GDM1 (cell line): ENCODE measurements around the gene TCHHL1.
A peak's percentile ranks its signal among the peaks of the same experiment; 100 is the strongest.

ENCODE experiments used
- DNase-seq: peaks from one replicate; lab custom pipeline; 2025; lab: John Stamatoyannopoulos, UW

Gene TCHHL1

DNA sequence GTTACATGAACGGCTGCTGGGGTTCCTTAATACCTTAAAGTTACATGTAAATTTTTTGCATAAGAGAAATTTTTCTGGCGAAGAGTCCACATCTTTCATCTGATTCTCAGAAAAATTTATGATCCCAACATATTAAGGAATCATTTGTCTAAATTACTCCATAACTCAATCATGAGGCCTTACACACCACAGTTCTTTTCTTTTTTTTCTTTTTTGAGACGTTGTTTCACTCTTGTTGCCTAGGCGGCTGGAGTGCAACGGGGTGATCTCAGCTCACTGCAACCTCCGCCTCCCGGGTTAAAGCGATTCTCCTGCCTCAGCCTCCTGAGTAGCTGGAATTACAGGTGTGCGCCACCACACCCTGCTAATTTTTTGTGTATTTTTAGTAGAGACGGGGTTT, 50.0 kb downstream of the TCHHL1 start:
- no peak for DNase-seq

DNA sequence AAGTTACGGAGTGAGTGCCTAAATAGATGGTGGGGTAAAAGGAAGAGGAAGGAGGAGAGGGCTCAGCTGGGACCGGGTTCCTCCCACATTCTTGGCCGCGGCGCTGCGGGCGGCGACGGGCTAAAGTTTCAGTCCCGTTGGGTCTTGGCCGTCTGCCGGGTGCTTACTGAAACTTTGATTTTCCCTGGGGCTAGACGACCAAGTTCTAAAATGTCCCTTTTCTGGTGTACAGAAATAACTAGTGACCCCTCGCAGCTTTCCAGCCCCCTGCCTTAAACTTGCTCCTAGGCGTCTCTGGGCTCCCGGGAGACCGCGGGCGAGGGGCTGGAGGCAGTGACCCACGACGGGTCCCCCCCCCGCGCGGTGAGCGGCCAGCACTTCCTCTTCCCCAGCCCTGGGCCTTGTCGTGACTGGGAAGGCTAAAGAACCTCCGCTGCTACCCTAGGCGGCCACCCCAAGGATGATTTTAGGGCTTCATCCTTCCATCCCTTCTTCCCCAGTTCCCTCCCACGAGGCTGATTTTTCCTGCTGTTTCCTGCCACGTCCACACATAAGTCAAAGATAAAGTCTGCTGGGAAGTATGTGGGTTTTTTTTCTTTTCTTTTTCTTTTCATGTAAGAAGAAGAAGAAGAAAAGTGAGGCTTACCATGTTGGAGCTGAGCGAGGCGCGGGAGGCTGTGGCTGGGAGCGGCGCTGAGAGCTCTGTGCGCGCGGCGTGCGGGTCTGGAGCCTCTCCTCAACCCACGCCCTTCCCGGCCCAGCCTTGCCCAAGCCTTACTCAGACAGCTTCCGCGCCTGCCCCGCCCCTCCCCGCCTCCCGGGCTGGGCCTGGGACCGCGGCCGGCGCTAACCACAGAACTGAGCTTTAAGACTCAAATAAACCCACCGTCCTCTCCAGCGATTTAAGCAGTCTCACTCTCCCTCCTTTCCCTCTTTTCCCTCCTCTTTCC, 52.3 kb downstream of the TCHHL1 start, which contains the start of gene S100A11:
S100A11 (minus strand) TSS at position 738 of the 950 bp plus-strand sequence; CDS start at position 649, 89 bp downstream.
- peak; percentile 35 for DNase-seq

DNA sequence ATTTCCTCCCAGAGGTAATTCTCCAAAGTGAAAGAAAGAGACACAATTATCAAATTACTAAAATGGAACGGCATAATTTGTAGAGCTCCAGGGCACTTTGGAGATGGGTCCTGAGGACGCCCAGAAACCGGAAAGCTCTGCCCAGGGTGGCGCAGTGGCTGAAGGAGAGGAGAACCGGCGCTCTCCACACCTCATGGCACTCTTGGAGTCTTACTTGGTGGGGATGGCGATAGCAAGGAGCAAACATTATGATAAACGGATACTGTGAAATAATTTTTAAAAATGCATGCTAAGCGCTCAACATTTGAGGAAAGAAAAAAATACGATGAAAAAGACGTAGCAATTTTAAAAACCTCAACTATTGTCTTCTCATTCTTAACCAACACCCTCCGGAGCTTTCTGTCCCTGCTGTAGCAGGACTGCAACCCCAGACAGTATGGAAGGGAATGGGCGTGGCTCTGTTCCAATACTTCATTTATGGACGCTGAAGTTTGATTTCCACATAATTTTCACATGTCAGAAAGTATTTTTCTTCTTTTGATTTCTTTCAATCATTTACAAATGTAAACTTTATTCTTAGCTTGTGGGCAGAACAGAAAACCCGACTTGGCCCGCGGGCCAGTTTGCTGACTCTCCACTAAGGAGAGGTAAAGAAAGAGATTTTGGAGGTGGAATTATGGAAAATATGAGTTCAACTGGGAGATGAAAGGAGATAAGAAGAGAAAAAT, 53.2 kb downstream of the TCHHL1 start:
- no peak for DNase-seq

DNA sequence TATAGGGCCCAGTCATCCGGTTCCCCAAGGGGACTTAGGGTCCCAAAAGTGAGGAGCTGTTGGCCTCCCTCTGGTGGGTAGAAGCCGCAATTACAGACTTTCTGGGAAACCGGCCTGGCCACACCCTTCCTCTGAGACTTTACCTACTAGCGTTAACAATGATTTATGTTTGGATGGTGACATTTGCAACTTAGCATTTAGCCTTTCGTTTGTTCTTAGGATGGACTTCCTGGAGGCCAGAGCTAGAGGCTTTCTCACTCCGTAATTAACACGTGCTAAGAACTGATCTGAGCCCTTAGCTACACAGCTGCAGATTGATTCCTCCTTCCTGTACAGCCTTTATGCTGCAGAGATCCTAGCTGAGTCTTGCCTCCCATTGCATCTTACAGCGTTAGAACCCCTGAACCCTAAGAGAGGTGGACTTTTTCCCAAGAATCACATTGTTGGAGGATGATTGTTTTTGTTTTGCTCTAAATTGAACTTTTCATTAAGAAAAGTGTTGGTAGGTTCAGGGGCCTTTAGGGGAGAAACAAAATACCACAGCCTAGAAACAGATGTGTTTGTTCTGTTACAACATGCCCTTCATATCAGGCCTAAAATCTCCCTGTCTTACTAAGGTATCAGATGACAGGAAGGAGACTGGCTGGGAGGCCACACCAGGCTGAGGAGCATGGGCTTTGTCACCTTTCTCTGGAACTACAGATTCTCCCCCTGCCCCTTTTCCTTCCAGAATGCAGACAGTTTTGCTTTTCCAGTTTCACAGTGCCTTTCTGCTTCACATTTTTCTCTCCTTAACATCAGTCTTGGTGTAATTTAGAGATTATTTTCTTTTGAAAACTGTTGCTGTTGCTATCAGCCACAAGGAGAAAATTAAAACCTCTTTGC, 54.0 kb downstream of the TCHHL1 start:
- no peak for DNase-seq

DNA sequence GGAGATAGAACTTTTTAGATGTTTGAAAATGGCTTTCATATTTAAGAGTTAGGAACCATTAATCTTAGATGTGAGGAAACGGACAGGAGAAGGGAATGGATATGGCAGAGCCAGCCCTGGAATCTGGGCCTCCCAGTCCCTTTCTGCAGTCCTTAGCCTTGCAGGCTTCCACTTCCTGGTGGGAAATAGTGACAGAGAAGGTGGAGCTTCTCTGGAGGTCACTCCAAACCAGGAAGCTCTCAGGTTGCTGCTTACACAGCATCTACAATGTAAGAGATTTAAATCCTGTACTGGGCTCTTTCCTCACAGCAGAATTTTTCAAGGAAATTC, 54.6 kb downstream of the TCHHL1 start:
- no peak for DNase-seq
